Loucy (cell line): ENCODE results near the gene DAB2.

ENCODE experiments used
- H2AFZ ChIP-seq: fragments of 200-600 bp; sonication (generic); 2 replicates; pipeline ENCODE4 v1.6.0; 2016; ENCODE audit warnings: antibody characterized with exemption, mild to moderate bottlenecking, low read length, moderate library complexity
- H3F3A ChIP-seq: fragments of 200-600 bp; 2 replicates; pipeline ENCODE4 v1.6.0; 2016; ENCODE audit warnings: antibody characterized with exemption, low read depth, mild to moderate bottlenecking
- H3K27me3 ChIP-seq: fragments of 200-600 bp; sonication (generic); 2 replicates; pipeline ENCODE4 v1.6.1; 2014; ENCODE audit warnings: low read length, mild to moderate bottlenecking; ENCODE audit not compliant: insufficient read depth, poor library complexity, severe bottlenecking
- H3K36me3 ChIP-seq: fragments of 200-600 bp; sonication (generic); 2 replicates; pipeline ENCODE4 v1.6.1; 2016; ENCODE audit warnings: low read length; ENCODE audit not compliant: insufficient read depth
- H3K4me1 ChIP-seq: fragments of 200-600 bp; sonication (generic); 2 replicates; pipeline ENCODE4 v1.5.1; 2014; ENCODE audit warnings: low read length, mild to moderate bottlenecking; ENCODE audit not compliant: insufficient read depth, poor library complexity, severe bottlenecking
- H3K4me2 ChIP-seq: fragments of 200-600 bp; sonication (generic); 2 replicates; pipeline ENCODE4 v1.6.0; 2014; ENCODE audit warnings: antibody characterized with exemption, low read length, low read depth, mild to moderate bottlenecking; ENCODE audit not compliant: poor library complexity, severe bottlenecking
- H3K4me3 ChIP-seq: fragments of 200-600 bp; sonication (generic); 2 replicates; pipeline ENCODE4 v1.5.1; 2014; ENCODE audit warnings: low read length, mild to moderate bottlenecking, mixed read lengths; ENCODE audit not compliant: poor library complexity, severe bottlenecking
- H3K79me2 ChIP-seq: fragments of 200-600 bp; sonication (generic); 2 replicates; pipeline ENCODE4 v1.6.1; 2014; ENCODE audit warnings: low read length; ENCODE audit not compliant: insufficient read depth
- H3K9ac ChIP-seq: fragments of 200-600 bp; sonication (generic); 2 replicates; pipeline ENCODE4 v1.6.0; 2014; ENCODE audit warnings: mild to moderate bottlenecking, low read depth, low read length, moderate library complexity; ENCODE audit not compliant: poor library complexity, severe bottlenecking
- H3K9me2 ChIP-seq: fragments of 200-600 bp; sonication (generic); replicated peaks from 2 replicates; pipeline ENCODE4 v1.6.1; 2016; ENCODE audit warnings: low read depth, low read length, mixed read lengths
- H3K9me3 ChIP-seq: fragments of 200-600 bp; sonication (generic); 2 replicates; pipeline ENCODE4 v1.6.1; 2014; ENCODE audit warnings: mild to moderate bottlenecking, antibody characterized with exemption, low read length, low read depth; ENCODE audit not compliant: insufficient read depth
- H4K20me1 ChIP-seq: fragments of 200-600 bp; sonication (generic); 2 replicates; pipeline ENCODE4 v1.6.0; 2014; ENCODE audit warnings: antibody characterized with exemption, low read length, mild to moderate bottlenecking; ENCODE audit not compliant: insufficient read depth, poor library complexity, severe bottlenecking
- EZH2phosphoT487 ChIP-seq: fragments of 200-600 bp; IDR thresholded peaks from 2 replicates; pipeline ENCODE4 v1.6.1; 2018; ENCODE audit warnings: antibody characterized with exemption, mild to moderate bottlenecking, moderate library complexity, borderline replicate concordance
- TF ChIP-seq, protein P1 (sequence below): fragments of 200-600 bp; sonication (generic); conservative IDR thresholded peaks from 2 replicates; pipeline ENCODE4 v1.5.1; 2014; ENCODE audit warnings: mild to moderate bottlenecking, antibody characterized with exemption, low read length

DAB2 gene

DNA sequence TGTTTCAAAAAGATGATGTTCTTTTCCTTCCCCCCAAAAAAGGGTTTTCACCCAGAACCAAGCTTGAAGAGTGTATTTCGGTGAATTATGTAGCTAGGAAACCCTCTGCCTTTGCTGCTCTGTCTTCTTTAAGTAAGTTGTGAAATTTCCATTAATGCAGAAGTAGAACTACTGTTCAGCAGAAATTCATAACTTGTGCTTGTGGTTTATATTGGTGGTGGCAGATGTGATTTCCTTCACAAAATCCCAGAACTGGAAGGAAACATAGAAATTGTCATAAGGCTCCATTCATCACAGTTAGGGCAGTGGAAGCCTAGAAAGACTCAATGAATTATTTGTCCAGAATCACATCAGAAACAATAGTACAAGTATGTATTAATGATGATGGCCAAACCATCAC lies 42.1 kb upstream of the DAB2 start:
- Histone ChIP-seq H2AFZ (no peak overlapping the region), H3K79me2 (no peaks in the 10 kb centered on the region), H3K4me1 (no peaks in the 10 kb centered on the region), H3K9me3 (no peaks in the 10 kb centered on the region), H3K36me3 (no peaks in the 10 kb centered on the region), H3K4me2 (no peak overlapping the region), H3K9ac (no peak overlapping the region), H3K4me3 (no peak overlapping the region), H3F3A (no peaks in the 10 kb centered on the region), H4K20me1 (no peaks in the 10 kb centered on the region), H3K27me3 (no peaks in the 10 kb centered on the region), H3K9me2 (no peaks in the 10 kb centered on the region)
- no peak for TF ChIP-seq EZH2phosphoT487
- TF ChIP-seq, protein P1, sequence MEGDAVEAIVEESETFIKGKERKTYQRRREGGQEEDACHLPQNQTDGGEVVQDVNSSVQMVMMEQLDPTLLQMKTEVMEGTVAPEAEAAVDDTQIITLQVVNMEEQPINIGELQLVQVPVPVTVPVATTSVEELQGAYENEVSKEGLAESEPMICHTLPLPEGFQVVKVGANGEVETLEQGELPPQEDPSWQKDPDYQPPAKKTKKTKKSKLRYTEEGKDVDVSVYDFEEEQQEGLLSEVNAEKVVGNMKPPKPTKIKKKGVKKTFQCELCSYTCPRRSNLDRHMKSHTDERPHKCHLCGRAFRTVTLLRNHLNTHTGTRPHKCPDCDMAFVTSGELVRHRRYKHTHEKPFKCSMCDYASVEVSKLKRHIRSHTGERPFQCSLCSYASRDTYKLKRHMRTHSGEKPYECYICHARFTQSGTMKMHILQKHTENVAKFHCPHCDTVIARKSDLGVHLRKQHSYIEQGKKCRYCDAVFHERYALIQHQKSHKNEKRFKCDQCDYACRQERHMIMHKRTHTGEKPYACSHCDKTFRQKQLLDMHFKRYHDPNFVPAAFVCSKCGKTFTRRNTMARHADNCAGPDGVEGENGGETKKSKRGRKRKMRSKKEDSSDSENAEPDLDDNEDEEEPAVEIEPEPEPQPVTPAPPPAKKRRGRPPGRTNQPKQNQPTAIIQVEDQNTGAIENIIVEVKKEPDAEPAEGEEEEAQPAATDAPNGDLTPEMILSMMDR = no peak

DNA sequence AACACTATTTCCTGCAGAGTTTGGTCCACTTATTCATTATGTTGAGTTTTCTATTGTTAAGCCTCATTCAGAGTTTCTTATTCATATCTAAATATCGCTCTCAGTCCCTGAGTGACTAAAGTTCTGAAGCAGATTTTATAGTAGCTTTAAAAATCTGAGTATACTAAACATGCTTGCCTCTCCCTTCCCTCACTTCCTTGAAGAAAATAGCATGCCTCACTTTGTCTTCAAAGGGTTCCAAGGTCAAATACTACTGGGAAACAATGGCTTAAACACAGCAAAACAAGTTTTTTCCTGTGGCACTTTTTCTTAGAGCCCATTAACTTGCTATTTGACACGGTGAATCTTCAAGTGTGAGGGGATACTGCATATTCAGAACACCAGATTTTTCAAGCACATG lies 41.1 kb upstream of the DAB2 start:
- Histone ChIP-seq H4K20me1 (no peaks in the 10 kb centered on the region), H3K4me3 (no peak overlapping the region), H3K4me1 (no peaks in the 10 kb centered on the region), H3K9me2 (no peaks in the 10 kb centered on the region), H3K9ac (no peak overlapping the region), H3K9me3 (no peaks in the 10 kb centered on the region), H3K4me2 (no peak overlapping the region), H3K79me2 (no peaks in the 10 kb centered on the region), H3K36me3 (no peaks in the 10 kb centered on the region), H3K27me3 (no peaks in the 10 kb centered on the region), H2AFZ (no peak overlapping the region), H3F3A (no peaks in the 10 kb centered on the region)
- TF ChIP-seq, protein P1 = no peak
- no peak for TF ChIP-seq EZH2phosphoT487

DNA sequence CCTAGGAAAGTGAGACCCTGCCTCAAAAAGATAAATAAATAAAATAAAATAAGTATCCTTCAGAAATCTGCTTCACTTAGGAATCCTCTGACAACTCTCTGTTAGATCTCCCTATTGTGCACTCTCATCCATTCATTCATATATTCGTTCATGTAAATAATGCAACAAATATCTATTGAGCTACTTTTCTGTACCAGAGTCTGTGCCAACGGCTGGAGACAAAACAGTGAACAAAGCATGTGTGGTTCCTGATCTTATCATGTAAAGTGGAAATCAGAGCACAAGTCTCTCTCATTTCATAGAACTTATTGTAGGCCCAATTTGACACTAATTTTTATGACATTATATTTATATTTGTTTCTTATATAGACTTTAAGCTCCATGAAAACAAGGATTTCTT lies 40.3 kb upstream of the DAB2 start:
- no peak overlapping the region for H3K4me3 ChIP-seq
- TF ChIP-seq, protein P1 = no peak
- no peak for TF ChIP-seq EZH2phosphoT487
- H3K9ac ChIP-seq = no peak overlapping the region
- no peak overlapping the region for H3K4me2 ChIP-seq
- H2AFZ ChIP-seq = no peak overlapping the region
- no peaks in the 10 kb centered on the region for H3F3A ChIP-seq
- no peaks in the 10 kb centered on the region for H3K36me3 ChIP-seq
- H3K27me3 ChIP-seq = no peaks in the 10 kb centered on the region
- H3K4me1 ChIP-seq = no peaks in the 10 kb centered on the region
- no peaks in the 10 kb centered on the region for H3K79me2 ChIP-seq
- no peaks in the 10 kb centered on the region for H4K20me1 ChIP-seq
- no peaks in the 10 kb centered on the region for H3K9me2 ChIP-seq
- H3K9me3 ChIP-seq = no peaks in the 10 kb centered on the region
